ENCODE data around the gene FOXP2. TPM values are rescaled to one million over a fixed set of nuclear protein-coding genes. Genes with fewer than 3 reads are reported as not detected.

Gene FOXP2
- total and polyA plus RNA-seq, 2 donors (not counting 3 experiments of a cell fraction or from before 2014, with no cell fraction given): 0.37 to 2.7 TPM

- DNase-seq (ENCODE audit: low read depth, low spot score) (no peak), FAIRE-seq (no peak)
- Histone ChIP-seq H4K20me1 (replicated peaks; ENCODE audit: control insufficient read depth, extremely low read depth, insufficient read depth, low read length) (no peaks in the 10 kb centered on the region), H3K9me1 (replicated peaks; ENCODE audit: control insufficient read depth, extremely low read depth, insufficient read depth, low read length) (no peaks in the 10 kb centered on the region), H2AFZ (ENCODE audit: low read depth, low read length) (no peak overlapping the region), H3K9me3 (replicated peaks; ENCODE audit: control insufficient read depth, insufficient read depth, low read length) (no peaks in the 10 kb centered on the region), H3K27ac (ENCODE audit: insufficient read depth, low read depth, low read length) (no peak overlapping the region), H3K79me2 (ENCODE audit: control insufficient read depth, insufficient read depth, low read length) (no peaks in the 10 kb centered on the region), H3K4me2 (ENCODE audit: insufficient read depth, low read length) (no peak overlapping the region), H3K36me3 (ENCODE audit: control insufficient read depth in 2 of 2, extremely low read depth in 1 of 2, insufficient read depth in 2 of 2, low read length in 2 of 2) (no peaks in the 10 kb centered on the region), H3K9ac (replicated peaks; ENCODE audit: extremely low read depth, insufficient read depth, low read length) (no peak overlapping the region), H3K4me1 (ENCODE audit: control insufficient read depth, extremely low read depth, insufficient read depth, low read length) (no peaks in the 10 kb centered on the region), H3K4me3 (replicated peaks in 1 of 3; ENCODE audit: insufficient read depth in 1 of 3, low read depth in 1 of 3, low read length in 3 of 3) (no peak overlapping the region), H3K27me3 (ENCODE audit: control insufficient read depth in 2 of 2, insufficient read depth in 2 of 2, low read length in 2 of 2) (no peaks in the 10 kb centered on the region)
- intact Hi-C loops (cut with micrococcal nuclease): no loop called here
- POLR2A ChIA-PET: no interaction called here
- TF ChIP-seq FOS (IDR thresholded peaks at IDR 0.05; ENCODE audit: borderline replicate concordance, insufficient read depth, low read length) (no peak), GATA2 (IDR thresholded peaks at IDR 0.05; ENCODE audit: insufficient read depth, insufficient read length, low read depth, low read length) (no peak), JUN (IDR thresholded peaks at IDR 0.05; ENCODE audit: borderline replicate concordance, insufficient read depth, insufficient read length, low read depth) (no peak), EZH2 (IDR thresholded peaks at IDR 0.05; ENCODE audit: borderline replicate concordance, low read depth, low read length, severe bottlenecking) (no peak), MAX (IDR thresholded peaks at IDR 0.05; ENCODE audit: insufficient read depth, insufficient read length) (no peak), POLR2AphosphoS5 (IDR thresholded peaks at IDR 0.05; ENCODE audit: insufficient read depth, low read depth, low read length) (no peak), POLR2A (IDR thresholded peaks at IDR 0.05; ENCODE audit: low read depth, low read length) (no peak), MYC (IDR thresholded peaks at IDR 0.05; ENCODE audit: low read depth, low read length) (no peak), CTCF (IDR thresholded peaks at IDR 0.05; ENCODE audit: extremely low read depth in 1 of 2, insufficient read depth in 1 of 2, low read depth in 1 of 2, low read length in 2 of 2) (no peak)
- CTCF ChIA-PET: interaction anchor here (1.2 to 1.7 kb wide), 2 partner anchors 9 to 20 kb away, joined by 3 to 5 read pairs; no protein-coding TSS in a partner anchor
- dilution Hi-C loops (cut with MboI; ENCODE audit: extremely low pct_ligation_motif_present, low sequenced_read_pairs): no loop called here
- no TSS peak for BruUV-seq (replicated peaks)
Observed at GRCh38 chr7:114468844-114469243, 54.2 kb downstream of the FOXP2 start.

Measured in endothelial cell of umbilical vein (primary cell).